GM23338 (cell line): ENCODE data around the gene AOAH. TPM values are rescaled to one million over a fixed set of nuclear protein-coding genes. Genes with fewer than 3 reads are reported as not detected.
A peak's percentile ranks its signal among the peaks of the same experiment; 100 is the strongest.

Experiments
- ATAC-seq: fragments of 200-7000 bp; cut with Tn5 transposase; 3 replicates; pipeline ENCODE4 v1.9.1; 2020
- DNase-seq: peaks from one replicate; pipeline ENCODE4 v3.0.0-alpha.2; 2015; ENCODE audit warnings: low spot score
- H2AFZ ChIP-seq: fragments of 200-600 bp; sonication (generic); 2 replicates; pipeline ENCODE4 v1.8.0; 2016; ENCODE audit warnings: antibody characterized with exemption, mild to moderate bottlenecking, moderate library complexity
- H3F3A ChIP-seq: fragments of 200-600 bp; sonication (generic); replicated peaks from 2 replicates; pipeline ENCODE4 v1.8.0; 2017; ENCODE audit warnings: antibody characterized with exemption, mixed run types, low read depth
- H3K27ac ChIP-seq: fragments of 200-600 bp; sonication (generic); 2 replicates; pipeline ENCODE4 v1.6.1; 2016; ENCODE audit warnings: low read depth
- H3K27me3 ChIP-seq: fragments of 200-600 bp; sonication (generic); 2 replicates; pipeline ENCODE4 v1.8.0; 2016; ENCODE audit warnings: mild to moderate bottlenecking, mixed run types, moderate library complexity; ENCODE audit not compliant: insufficient read depth
- H3K36me3 ChIP-seq: fragments of 200-600 bp; sonication (generic); 2 replicates; pipeline ENCODE4 v1.8.0; 2016; ENCODE audit warnings: mild to moderate bottlenecking; ENCODE audit not compliant: insufficient read depth
- H3K4me1 ChIP-seq: fragments of 200-600 bp; sonication (generic); 2 replicates; pipeline ENCODE4 v1.8.0; 2016; ENCODE audit warnings: mild to moderate bottlenecking, moderate library complexity; ENCODE audit not compliant: insufficient read depth
- H3K4me2 ChIP-seq: fragments of 200-600 bp; sonication (generic); 2 replicates; pipeline ENCODE4 v1.7.1; 2017; ENCODE audit warnings: mixed run types
- H3K4me3 ChIP-seq: fragments of 200-600 bp; sonication (generic); 2 replicates; pipeline ENCODE4 v1.6.1; 2016; ENCODE audit warnings: mixed run types
- H3K79me2 ChIP-seq: fragments of 200-600 bp; sonication (generic); replicated peaks from 2 replicates; pipeline ENCODE4 v1.8.0; 2017; ENCODE audit warnings: mild to moderate bottlenecking; ENCODE audit not compliant: insufficient read depth
- H3K9me2 ChIP-seq: fragments of 200-600 bp; sonication (generic); 2 replicates; pipeline ENCODE4 v1.8.0; 2017; ENCODE audit not compliant: insufficient read depth
- H4K20me1 ChIP-seq: fragments of 200-600 bp; sonication (generic); replicated peaks from 2 replicates; pipeline ENCODE4 v1.8.0; 2017; ENCODE audit warnings: mild to moderate bottlenecking; ENCODE audit not compliant: insufficient read depth
- H3K27ac Mint-ChIP-seq: 2 replicates; pipeline ENCODE4 v1.8.0; 2020; ENCODE audit warnings: inconsistent platforms, mild to moderate bottlenecking, moderate library complexity, mixed read lengths
- H3K27me3 Mint-ChIP-seq: 3 replicates; pipeline ENCODE4 v1.8.0; 2022; ENCODE audit warnings: low read depth, mild to moderate bottlenecking, moderate library complexity, mixed read lengths, inconsistent platforms; ENCODE audit not compliant: insufficient read depth, poor library complexity
- H3K36me3 Mint-ChIP-seq: 3 replicates; pipeline ENCODE4 v1.8.0; 2021; ENCODE audit warnings: low read depth, mild to moderate bottlenecking, inconsistent platforms, moderate library complexity, mixed read lengths
- H3K4me1 Mint-ChIP-seq: 3 replicates; pipeline ENCODE4 v1.8.0; 2020; ENCODE audit warnings: mild to moderate bottlenecking, inconsistent platforms, mixed read lengths
- H3K4me3 Mint-ChIP-seq: 3 replicates; pipeline ENCODE4 v1.8.0; 2021; ENCODE audit warnings: moderate library complexity, mild to moderate bottlenecking, inconsistent platforms, mixed read lengths
- H3K9me3 Mint-ChIP-seq: 3 replicates; pipeline ENCODE4 v1.8.0; 2020; ENCODE audit warnings: moderate library complexity, mild to moderate bottlenecking, inconsistent platforms, mixed read lengths
- CREB1 ChIP-seq: fragments of 250-450 bp; sonication (Bioruptor Pico); IDR thresholded peaks from 2 replicates; pipeline ENCODE4 v1.5.0; 2020; ENCODE audit warnings: low read depth, mild to moderate bottlenecking, moderate library complexity
- CTCF ChIP-seq, 2 experiments: fragments of 200-600 bp in 1 of 2; sonication (generic) in 1 of 2; conservative IDR thresholded peaks; 2 replicates each; pipeline versions ENCODE4 v1.5.1 to v1.6.1; 2016 to 2017; ENCODE audit warnings: antibody characterized with exemption in 2 of 2, low read depth in 2 of 2, mild to moderate bottlenecking in 2 of 2, moderate library complexity in 1 of 2
- EZH2 ChIP-seq: fragments of 200-600 bp; sonication (generic); IDR thresholded peaks from one replicate; pipeline ENCODE4 v1.8.0; 2017; ENCODE audit warnings: antibody characterized with exemption, mild to moderate bottlenecking, low read depth; ENCODE audit not compliant: unreplicated experiment
- EZH2phosphoT487 ChIP-seq: fragments of 200-600 bp; sonication (generic); IDR thresholded peaks from one replicate; pipeline ENCODE4 v1.8.1; 2018; ENCODE audit warnings: antibody characterized with exemption; ENCODE audit not compliant: unreplicated experiment
- JUNB ChIP-seq: IDR thresholded peaks from one replicate; pipeline ENCODE4 v1.6.1; 2016; ENCODE audit warnings: antibody characterized with exemption; ENCODE audit not compliant: unreplicated experiment
- NANOG ChIP-seq: IDR thresholded peaks from 2 replicates; pipeline ENCODE4 v1.6.1; 2016; ENCODE audit warnings: antibody characterized with exemption, borderline replicate concordance
- POLR2AphosphoS5 ChIP-seq: IDR thresholded peaks from 2 replicates; pipeline ENCODE4 v1.6.1; 2016; ENCODE audit warnings: antibody characterized with exemption, low read depth
- STAT1 ChIP-seq: IDR thresholded peaks from one replicate; pipeline ENCODE4 v1.6.1; 2016; ENCODE audit warnings: antibody characterized with exemption; ENCODE audit not compliant: unreplicated experiment
- ZNF114 ChIP-seq: fragments of 250-450 bp; sonication (Bioruptor Pico); IDR thresholded peaks from 2 replicates; pipeline ENCODE4 v1.5.0; 2020; ENCODE audit warnings: mild to moderate bottlenecking, moderate library complexity
- ZNF331 ChIP-seq: fragments of 250-450 bp; sonication (Bioruptor Pico); IDR thresholded peaks from 2 replicates; pipeline ENCODE4 v1.5.0; 2020; ENCODE audit warnings: low read depth, mild to moderate bottlenecking, moderate library complexity
- polyA plus RNA-seq: library from polyadenylated mRNA; unstranded; fragments of >200 nt; fragmentation: Nextera tagmentation; extraction: Ambion mirVana; gene quantifications from 2 replicates; pipeline ENCODE4 v1.2.1, GENCODE V29; 2016
- total RNA-seq: library from RNA; depleted of rRNA; stranded (reverse); fragments of >200 nt; shearing (Covaris generic); gene quantifications from 2 replicates; pipeline ENCODE4 v1.2.3, GENCODE V29; 2014
- TF ChIP-seq, protein P1 (sequence below): IDR thresholded peaks from 2 replicates; pipeline ENCODE4 v1.6.1; 2016; ENCODE audit warnings: antibody characterized with exemption
- TF ChIP-seq, protein P2 (sequence below): IDR thresholded peaks from one replicate; pipeline ENCODE4 v1.6.1; 2018; ENCODE audit warnings: antibody characterized with exemption; ENCODE audit not compliant: unreplicated experiment

The AOAH gene
- total and polyA plus RNA-seq, 2 experiments from 2014 or later = not detected

- H3K9me3 Mint-ChIP-seq = no peaks in the 10 kb centered on the region
- H3K27ac Mint-ChIP-seq = no peak overlapping the region
- ATAC-seq = no peak
- H3K36me3 Mint-ChIP-seq = no peaks in the 10 kb centered on the region
- no peak overlapping the region for H3K4me2 ChIP-seq
- H4K20me1 ChIP-seq = no peaks in the 10 kb centered on the region
- no peaks in the 10 kb centered on the region for H3K36me3 ChIP-seq
- H2AFZ ChIP-seq = 0 out of 2 replicates have a peak overlapping the region, but pooled peaks have one; percentile 52
- H3K4me1 ChIP-seq = peaks cover 14% of the 10 kb centered on the region
- no peaks in the 10 kb centered on the region for H3K27me3 ChIP-seq
- peaks cover 4% of the 10 kb centered on the region for H3K27me3 Mint-ChIP-seq
- no peak overlapping the region for H3K4me3 ChIP-seq
- H3K4me3 Mint-ChIP-seq = no peak overlapping the region
- H3K79me2 ChIP-seq = no peaks in the 10 kb centered on the region
- peaks cover 17% of the 10 kb centered on the region for H3K4me1 Mint-ChIP-seq
- H3K9me2 ChIP-seq = peaks cover 13% of the 10 kb centered on the region; the same call in 1 of the 2 replicates
- no peak for DNase-seq
- H3K27ac ChIP-seq = no peak overlapping the region
- H3F3A ChIP-seq = no peaks in the 10 kb centered on the region
- TF ChIP-seq, protein P1, sequence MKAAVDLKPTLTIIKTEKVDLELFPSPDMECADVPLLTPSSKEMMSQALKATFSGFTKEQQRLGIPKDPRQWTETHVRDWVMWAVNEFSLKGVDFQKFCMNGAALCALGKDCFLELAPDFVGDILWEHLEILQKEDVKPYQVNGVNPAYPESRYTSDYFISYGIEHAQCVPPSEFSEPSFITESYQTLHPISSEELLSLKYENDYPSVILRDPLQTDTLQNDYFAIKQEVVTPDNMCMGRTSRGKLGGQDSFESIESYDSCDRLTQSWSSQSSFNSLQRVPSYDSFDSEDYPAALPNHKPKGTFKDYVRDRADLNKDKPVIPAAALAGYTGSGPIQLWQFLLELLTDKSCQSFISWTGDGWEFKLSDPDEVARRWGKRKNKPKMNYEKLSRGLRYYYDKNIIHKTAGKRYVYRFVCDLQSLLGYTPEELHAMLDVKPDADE = no peak
- no peak for TF ChIP-seq POLR2AphosphoS5
- no peak for TF ChIP-seq ZNF114 (CRISPR knock-in tag)
- TF ChIP-seq NANOG = no peak
- TF ChIP-seq JUNB = no peak
- TF ChIP-seq EZH2phosphoT487 = no peak
These were observed 12.6 kb upstream of the AOAH start for GRCh38 chr7:36736899-36737211.

GRCh38 chr7:36736090-36736898 lies 12.0 kb upstream of the AOAH start:
- DNase-seq = no peak
- ATAC-seq = no peak
- peaks cover 4% of the 10 kb centered on the region for H3K27me3 Mint-ChIP-seq
- Histone ChIP-seq H3K27me3 (no peaks in the 10 kb centered on the region), H3K36me3 (no peaks in the 10 kb centered on the region), H2AFZ (no peak overlapping the region), H3K27ac (no peak overlapping the region), H3K79me2 (no peaks in the 10 kb centered on the region), H4K20me1 (no peaks in the 10 kb centered on the region), H3K4me2 (no peak overlapping the region), H3K9me2 (peaks cover 13% of the 10 kb centered on the region; the same call in 1 of the 2 replicates), H3F3A (no peaks in the 10 kb centered on the region), H3K4me3 (no peak overlapping the region), H3K4me1 (peaks cover 14% of the 10 kb centered on the region)
- no peak overlapping the region for H3K27ac Mint-ChIP-seq
- H3K4me3 Mint-ChIP-seq = no peak overlapping the region
- no peaks in the 10 kb centered on the region for H3K36me3 Mint-ChIP-seq
- peaks cover 17% of the 10 kb centered on the region for H3K4me1 Mint-ChIP-seq
- H3K9me3 Mint-ChIP-seq = no peaks in the 10 kb centered on the region
- no peak for TF ChIP-seq STAT1
- no peak for TF ChIP-seq CREB1 (CRISPR knock-in tag)
- TF ChIP-seq EZH2 = no peak
- TF ChIP-seq CTCF (conservative IDR thresholded peaks at IDR 0.05; ENCODE audit: low read depth in 2 of 2) = no peak
- no peak for TF ChIP-seq POLR2AphosphoS5
- TF ChIP-seq NANOG = no peak
- TF ChIP-seq, protein P2, sequence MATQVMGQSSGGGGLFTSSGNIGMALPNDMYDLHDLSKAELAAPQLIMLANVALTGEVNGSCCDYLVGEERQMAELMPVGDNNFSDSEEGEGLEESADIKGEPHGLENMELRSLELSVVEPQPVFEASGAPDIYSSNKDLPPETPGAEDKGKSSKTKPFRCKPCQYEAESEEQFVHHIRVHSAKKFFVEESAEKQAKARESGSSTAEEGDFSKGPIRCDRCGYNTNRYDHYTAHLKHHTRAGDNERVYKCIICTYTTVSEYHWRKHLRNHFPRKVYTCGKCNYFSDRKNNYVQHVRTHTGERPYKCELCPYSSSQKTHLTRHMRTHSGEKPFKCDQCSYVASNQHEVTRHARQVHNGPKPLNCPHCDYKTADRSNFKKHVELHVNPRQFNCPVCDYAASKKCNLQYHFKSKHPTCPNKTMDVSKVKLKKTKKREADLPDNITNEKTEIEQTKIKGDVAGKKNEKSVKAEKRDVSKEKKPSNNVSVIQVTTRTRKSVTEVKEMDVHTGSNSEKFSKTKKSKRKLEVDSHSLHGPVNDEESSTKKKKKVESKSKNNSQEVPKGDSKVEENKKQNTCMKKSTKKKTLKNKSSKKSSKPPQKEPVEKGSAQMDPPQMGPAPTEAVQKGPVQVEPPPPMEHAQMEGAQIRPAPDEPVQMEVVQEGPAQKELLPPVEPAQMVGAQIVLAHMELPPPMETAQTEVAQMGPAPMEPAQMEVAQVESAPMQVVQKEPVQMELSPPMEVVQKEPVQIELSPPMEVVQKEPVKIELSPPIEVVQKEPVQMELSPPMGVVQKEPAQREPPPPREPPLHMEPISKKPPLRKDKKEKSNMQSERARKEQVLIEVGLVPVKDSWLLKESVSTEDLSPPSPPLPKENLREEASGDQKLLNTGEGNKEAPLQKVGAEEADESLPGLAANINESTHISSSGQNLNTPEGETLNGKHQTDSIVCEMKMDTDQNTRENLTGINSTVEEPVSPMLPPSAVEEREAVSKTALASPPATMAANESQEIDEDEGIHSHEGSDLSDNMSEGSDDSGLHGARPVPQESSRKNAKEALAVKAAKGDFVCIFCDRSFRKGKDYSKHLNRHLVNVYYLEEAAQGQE = no peak
- no peak for TF ChIP-seq ZNF331 (CRISPR knock-in tag)
- TF ChIP-seq ZNF114 (CRISPR knock-in tag) = no peak
